GM03348 (cell line): Measurements from ENCODE around the gene CDH13.
A peak's percentile ranks its signal among the peaks of the same experiment; 100 is the strongest.

Source experiments
- DNase-seq: peaks from one replicate; pipeline ENCODE4 v3.0.0; 2012; ENCODE audit warnings: low spot score

The CDH13 gene

DNA sequence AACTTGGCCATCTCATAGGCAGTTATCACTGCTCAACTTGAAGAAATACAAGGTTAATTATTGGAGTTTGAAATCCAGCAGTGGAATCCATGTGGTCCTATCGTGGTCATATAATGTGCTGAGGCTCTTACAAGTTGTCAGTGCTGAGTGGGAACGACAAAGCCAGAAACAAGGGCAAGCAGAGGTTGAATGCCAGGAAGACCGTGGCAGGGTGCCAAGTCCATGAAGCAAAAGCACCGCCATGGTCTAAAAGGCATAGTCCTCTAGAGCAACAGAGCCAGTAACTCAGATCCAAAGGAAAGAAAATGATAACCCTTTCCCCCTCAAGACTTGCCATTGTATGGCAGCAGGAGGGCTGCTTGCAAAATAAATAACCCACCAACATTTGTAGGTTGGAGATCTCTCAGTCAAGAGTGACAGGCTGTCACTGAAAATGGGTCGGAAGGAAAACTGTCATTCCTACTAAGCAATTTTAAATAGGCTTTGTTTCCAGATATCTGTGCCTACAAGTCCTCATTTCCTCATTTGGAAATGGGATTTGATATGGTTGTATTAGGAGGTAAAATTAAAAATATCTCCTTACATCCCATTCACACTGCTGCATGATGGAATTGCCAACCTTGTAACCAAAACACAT lies 1144.7 kb downstream of the CDH13 start:
- DNase-seq, result no peak

DNA sequence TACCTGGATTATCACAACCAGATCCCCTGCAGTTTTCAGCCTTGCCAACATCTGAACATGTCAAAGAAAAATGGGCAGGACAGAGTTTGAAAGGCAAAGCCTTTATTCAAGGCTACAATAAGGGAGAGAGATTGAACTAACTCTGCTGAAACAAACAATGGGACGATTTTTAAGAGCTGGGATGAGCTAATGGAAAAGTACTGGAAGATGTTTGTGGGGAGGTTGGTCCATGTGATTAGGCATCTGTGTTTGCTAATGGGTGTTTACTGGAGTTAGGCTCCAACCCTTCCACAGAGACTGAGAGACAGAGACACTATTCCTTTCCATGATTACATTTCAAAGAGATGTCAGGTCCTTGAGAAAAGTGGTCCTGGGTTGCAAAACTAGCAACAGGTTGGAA lies 1146.0 kb downstream of the CDH13 start:
- no peak for DNase-seq

DNA sequence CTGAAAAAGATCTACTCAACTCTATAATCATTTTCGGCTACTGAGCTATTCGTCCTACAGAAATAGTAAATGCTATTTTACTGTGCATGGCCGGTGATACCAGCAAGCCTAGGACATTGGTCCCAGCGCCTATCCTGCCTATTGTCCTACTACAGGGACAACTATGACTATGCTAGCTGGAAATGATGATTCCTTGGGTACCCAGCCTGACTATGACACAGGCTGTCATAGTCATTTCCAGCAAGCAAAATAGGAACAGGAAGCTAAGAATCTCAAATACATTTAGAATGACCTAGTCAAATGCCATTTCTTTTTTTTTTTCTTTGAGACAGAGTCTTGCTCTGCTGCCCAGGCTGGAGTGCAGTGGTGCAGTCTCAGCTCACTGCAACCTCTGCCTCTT lies 1147.3 kb downstream of the CDH13 start:
- DNase-seq, result no peak

DNA sequence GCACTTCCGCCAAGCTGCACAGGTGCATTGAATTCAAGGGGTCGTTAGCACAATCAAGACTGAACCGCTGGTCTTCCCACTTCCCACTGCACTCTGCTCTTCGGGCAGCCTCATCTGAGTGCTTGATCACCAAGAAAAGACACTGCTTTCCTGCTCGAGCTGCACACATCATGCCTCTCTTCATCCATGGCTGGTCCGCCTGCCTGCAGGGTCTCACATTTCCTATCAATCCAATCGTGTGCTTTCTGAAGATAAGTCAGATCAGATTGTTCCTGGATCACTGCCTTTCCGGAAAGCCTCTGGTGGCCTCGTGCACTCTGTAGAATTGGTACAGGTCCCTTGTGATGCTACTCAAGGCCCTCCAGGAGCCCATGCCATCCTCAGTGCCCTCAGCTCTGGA lies 1150.2 kb downstream of the CDH13 start:
- DNase-seq, result no peak

DNA sequence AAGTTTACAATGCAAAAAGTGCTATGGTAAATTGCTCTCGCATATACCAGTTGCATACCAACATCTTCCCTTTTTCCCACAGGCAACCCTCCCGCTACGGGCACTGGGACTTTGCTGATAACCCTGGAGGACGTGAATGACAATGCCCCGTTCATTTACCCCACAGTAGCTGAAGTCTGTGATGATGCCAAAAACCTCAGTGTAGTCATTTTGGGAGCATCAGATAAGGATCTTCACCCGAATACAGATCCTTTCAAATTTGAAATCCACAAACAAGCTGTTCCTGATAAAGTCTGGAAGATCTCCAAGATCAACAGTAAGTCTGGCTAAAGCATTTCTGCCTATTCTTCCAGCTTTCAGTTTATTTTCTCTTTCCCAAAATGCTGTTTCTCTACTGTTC lies 1153.1 kb downstream of the CDH13 start:
- DNase-seq, result peak; percentile 60

GRCh38 chr16:83785455-83785854 lies 1158.7 kb downstream of the CDH13 start:
- DNase-seq, result no peak

- DNase-seq, result no peak
Measured at GRCh38 chr16:83789642-83790401, 1163.1 kb downstream of the CDH13 start.

DNA sequence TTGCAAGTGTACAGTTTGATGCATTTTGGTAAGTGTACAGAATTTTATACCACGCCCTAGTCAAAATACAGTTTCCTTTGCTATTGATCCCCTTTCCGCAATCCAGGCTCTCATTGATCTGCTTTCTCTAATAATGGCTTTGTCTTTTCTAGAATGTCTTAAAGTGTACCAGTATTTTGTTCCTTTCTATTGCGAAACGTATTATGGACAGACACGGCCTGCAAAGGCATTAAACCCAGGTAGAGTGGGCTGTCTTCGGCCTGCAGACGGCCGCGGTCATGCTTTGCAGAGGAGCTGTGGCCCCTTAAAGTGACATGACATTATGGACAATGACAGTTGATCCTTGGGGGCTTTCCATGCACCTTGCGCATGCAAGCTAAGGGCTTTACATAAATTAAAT lies 1165.1 kb downstream of the CDH13 start:
- DNase-seq, result no peak

GRCh38 chr16:83792391-83792790 lies 1165.6 kb downstream of the CDH13 start:
- DNase-seq, result no peak

DNA sequence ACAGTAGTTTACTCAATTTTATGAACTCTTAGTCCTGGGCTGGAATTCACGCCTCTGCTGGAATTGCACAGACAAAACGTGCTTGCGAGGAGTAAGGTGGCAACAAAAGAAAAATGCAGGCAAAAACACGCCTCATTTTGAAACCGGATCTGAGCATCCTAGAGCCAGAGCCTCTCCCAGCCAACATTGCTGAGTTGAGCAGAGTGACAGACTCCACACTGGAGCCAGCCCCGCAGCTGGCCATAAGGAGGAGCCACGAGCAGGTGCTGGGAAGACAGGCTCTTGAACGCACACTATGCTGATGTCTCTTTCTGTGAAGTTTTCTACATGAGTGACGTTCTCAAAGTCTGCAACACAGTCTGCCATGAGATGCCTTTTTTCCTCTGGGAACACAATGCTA lies 1166.4 kb downstream of the CDH13 start:
- DNase-seq, result no peak

DNA sequence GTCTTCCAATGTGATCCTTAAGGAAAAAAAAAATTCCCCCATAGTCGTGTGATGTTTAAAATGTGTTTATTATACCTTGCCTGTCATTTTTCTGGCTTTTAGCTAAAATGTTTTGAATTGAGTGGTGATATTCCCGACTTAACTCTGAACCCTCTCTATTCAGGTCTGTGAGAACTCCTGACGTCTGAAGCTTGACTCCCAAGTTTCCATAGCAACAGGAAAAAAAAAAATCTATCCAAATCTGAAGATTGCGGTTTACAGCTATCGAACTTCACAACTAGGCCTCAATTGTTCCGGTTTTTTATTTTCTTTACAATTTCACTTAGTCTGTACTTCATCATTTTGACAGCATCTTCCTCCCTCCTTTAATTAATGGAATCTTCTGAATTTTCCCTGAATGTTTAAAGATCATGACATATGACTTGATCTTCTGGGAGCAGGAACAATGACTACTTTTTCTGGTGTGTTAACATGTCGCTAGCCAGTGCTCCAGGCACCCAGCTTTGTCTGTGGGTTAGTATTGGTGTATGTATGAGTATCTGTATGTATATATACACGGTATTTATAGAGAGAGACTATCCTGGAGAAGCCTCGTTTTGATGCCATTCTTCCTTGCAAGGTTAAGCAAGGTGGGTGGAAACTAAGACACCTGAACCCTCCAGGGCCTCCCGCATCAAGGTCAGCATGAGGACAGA lies 1168.2 kb downstream of the CDH13 start:
- no peak for DNase-seq

DNA sequence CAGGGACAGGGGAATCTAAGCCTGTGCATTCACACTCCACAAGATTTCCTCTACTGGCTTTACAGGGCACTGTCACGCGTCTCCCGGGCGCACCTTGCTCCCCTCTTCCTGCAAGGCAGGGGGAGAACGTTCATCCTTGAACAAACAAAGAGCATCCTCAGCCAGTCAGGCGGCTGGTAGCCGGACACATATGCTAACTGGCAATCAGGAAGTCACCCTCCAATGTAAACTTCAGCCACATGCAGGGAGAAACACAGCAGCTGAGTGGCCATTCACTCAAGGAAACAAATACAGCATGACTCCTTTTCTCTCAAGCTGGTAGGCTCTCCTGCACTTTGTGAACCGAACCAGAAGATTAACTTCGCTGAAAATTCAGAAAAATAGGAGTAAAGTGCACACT lies 1170.2 kb downstream of the CDH13 start:
- no peak for DNase-seq

DNA sequence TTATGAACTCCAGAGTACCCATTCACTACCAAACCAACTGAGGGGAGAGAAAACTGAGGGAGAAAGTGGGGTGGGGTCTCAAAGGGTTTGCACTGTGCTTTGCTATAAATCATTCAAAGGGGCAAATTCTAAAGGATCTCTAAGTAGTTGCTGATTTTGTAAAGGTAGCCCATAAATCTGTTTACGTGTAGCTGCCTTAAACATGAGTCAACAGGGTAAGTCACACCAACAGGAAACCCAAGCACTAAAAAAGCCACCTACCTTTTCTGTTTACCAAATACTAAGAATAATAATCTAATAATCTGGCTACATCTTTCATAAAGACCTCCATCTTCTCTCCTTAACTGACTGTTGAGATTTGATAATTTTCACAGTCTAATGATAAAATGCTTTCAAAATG lies 1172.6 kb downstream of the CDH13 start:
- no peak for DNase-seq

GRCh38 chr16:83802135-83802534 lies 1175.4 kb downstream of the CDH13 start:
- DNase-seq, result peak; percentile 63

DNA sequence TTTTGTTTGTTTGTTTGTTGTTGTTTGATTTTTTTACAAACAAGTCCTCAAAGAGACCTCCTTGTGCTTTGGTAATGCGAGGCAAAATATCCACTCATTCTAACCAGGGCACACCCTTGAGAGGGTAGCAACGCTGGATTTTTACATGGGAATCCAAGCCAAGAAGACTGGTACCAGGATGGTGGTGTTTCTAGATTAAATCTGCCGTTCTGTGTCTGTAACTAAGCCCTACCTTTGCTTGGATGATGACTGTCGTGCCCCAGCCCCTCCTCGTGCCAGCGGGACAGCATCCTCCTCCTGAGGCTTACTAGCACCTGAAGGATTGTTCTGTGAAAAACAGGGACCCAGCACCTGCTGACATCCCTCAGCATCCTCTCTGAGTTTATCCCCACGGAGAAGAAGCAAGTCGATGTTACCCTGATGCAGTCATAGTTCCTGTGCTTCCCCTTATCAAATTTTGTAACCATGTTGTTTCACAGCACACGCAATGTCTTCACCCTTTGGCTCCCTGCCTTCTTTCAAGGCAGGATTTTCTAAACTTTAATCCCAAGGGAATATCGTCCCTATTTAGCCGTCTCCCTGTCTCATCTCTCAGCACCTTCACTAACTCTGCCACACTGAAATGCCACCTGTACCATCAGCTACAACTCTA lies 1175.9 kb downstream of the CDH13 start:
- peak; percentile 20 for DNase-seq

DNA sequence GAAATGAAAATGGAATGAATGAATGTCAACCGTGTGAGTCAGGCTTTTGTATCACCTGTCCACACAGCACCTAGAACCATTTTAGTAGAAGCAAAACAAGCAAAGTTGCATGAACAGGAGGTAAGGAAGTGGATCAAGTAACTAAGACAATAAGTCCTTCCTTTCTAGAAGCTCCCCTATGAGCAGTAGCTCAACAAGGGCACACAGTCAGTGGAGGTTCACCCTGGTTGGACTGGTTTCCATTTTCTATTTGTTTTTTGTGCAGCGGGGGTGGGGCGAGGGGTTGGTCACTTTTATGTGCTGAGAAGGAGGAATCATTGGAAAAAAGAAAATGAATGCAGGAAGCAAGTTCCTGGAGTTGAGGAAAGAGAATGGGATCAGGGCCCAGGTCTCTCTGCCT lies 1177.0 kb downstream of the CDH13 start:
- no peak for DNase-seq

DNA sequence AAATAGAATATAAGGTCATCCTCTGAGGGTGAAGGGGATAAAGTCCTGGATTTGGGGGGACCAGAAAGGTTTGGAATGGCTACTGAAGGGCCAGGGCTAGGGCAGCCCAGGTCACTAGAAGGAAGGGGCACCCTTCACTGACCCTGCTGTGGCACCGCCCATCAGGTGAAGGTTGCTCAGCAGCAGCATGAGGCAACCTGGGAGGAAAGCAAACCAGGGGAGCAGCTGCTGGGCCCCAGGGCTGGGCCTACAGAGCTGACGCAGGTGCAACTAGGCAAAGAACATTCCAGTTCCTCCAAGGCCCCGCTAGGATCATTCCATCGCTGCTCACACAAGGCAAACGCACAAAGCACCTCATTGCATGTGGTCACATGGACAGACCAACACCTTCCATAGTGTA lies 1177.6 kb downstream of the CDH13 start:
- DNase-seq, result no peak

- DNase-seq, result no peak
Measured at GRCh38 chr16:83806036-83806435, 1179.3 kb downstream of the CDH13 start.

DNA sequence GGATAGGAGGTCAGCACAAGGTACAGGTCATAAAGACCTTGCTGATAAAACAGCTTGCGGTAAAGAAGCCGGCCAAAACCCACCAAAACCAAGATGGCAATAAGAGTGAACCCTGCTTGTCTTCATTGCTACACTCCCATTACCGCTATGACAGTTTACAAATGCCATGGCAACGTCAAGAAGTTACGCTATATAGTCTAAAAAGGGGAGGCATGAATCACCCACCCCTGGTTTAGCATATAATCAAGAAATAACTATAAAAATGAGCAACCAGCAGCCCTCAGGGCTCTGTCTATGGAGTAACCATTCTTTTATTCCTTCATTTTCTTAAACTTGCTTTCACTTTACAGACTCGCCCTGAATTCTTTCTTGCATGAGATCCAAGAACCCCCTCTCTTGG lies 1180.0 kb downstream of the CDH13 start:
- no peak for DNase-seq

GRCh38 chr16:83807327-83807709 lies 1180.5 kb downstream of the CDH13 start:
- DNase-seq, result no peak

- DNase-seq, result peak; percentile 98
Measured at GRCh38 chr16:83807710-83808572, 1181.2 kb downstream of the CDH13 start, which contains the start of gene HSBP1. TSS of gene HSBP1 (plus strand) at chr16:83807978. CDS start at chr16:83808077, 99 bp downstream.

- no peak for DNase-seq
Measured at GRCh38 chr16:83808573-83809014, 1181.8 kb downstream of the CDH13 start.
